T-helper 2 cell (primary cell): ENCODE results near the gene LUZP2.
"Not testable (repeated sequence)": the region's sequence is repeated elsewhere in the genome, so short reads cannot be mapped to it uniquely, and the experiment has no call there.

Experiments
- DNase-seq, 5 experiments: peaks; one replicate each; pipeline versions ENCODE4 v3.0.0 to v3.0.0-alpha.2; 2012 to 2022

The LUZP2 gene

DNA sequence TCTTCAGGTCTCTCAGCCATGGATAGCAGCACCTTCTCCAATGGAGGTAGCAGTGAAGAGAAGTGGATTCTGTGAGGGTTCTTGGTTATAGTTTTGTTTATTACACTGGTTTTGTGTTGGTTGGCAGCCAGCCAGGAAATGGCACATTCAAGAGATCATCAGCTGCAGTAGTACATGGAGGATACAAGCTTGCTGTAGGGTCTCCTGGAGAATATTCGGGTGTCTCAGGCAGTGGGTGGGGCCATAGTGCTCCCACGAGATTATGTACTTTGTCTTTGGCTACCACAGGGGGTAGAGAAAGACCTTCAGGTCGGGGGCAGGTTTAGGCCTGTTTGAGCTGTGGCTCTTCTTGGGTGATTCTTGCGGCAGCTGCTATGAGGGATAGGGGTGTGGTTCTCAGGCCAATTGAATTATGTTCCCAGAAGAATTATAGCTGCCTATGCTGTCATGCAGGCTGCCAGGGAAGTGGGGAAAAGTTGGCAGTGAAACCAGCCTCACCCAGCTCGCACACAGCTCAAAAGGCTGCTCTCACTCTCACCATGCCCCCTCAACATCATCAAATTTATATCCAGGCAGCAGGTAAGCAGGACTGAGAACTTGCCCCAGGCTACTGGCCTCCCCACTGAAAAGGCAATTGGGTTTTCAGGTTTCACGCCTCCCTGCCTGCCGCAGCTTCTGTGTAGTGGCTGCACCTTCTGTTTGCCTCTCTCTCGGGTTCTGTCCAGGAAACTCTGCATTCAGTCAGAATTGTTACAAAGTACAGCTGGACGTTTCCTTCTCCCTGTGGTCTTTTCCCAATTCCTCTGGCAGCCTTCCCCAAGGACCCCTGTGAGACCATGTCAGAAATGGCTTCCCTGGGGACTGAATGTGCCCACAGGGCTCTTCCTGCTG is 435.5 kb downstream of the LUZP2 start:
- no peak for DNase-seq

DNA sequence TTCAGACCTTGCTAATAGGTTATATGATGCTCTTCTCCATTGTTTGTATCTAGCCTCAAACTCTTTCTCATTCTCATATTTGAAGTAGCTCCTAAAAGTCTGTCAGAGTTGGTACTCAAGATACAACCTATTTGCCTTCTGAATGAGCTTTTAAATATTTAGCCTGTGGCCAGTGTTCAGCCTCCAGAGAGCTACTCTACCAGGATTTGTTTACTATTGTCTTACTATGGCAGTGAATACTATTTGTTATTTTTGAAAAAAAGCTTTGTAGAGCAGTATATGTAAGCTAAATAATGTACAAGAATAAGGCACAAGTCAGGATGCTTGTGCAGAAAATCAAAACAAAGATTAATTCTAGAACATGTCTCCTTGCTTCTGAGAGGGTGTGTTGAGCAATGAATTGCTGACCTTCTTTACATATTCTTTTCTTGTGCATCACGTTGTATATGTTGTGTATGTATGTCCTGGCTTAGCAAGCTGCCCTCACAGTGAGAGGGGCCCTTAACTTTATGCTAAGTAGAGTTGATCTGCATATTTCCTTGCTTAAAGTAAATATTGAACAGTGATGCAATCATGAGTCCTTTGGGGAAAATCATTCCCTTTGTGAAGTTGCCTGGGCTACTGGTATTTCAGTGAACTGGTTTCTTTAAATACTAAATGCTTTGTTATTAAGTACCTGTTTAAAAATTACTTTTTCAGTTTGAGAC is 438.0 kb downstream of the LUZP2 start:
- no peak for DNase-seq

DNA sequence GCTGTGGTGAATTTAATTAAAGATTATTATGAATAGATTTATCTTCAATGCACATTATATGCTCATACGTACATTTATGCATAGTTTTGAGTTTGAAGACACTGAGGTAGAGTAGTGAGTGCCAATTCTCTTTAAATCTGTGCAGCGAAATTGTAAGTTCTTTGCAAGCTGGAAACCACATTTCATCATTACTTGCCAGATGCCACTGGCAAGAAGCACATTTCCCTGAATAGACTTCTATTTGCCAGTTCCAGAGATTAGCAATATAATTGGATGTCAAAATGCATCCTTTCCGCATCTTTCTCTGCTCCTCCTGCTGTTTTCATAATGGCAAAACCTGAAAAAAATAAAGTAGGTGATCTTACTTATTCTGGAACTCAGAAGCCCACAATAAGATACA is 448.0 kb downstream of the LUZP2 start:
- DNase-seq = no peak

DNA sequence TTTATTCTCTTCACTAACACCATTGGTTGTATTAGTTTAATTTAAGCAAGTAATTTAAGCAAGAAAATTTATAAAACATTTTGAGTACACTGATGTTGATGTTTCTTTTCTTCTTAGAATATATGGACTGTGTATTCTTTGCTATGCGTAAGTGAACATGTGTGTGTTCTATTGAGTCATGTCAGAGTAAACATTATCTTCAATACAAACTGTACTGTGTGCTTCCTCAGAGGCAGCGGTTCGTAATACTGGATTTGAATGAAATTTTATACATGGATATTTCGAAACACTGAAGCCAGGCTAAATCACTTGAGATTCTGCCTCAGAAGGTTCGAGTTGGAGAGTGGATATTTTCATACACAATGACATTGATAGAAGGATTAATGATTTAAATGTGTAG is 452.6 kb downstream of the LUZP2 start:
- DNase-seq = no peak

GRCh38 chr11:24963852-24964251 is 467.0 kb downstream of the LUZP2 start:
- DNase-seq = no peak

DNA sequence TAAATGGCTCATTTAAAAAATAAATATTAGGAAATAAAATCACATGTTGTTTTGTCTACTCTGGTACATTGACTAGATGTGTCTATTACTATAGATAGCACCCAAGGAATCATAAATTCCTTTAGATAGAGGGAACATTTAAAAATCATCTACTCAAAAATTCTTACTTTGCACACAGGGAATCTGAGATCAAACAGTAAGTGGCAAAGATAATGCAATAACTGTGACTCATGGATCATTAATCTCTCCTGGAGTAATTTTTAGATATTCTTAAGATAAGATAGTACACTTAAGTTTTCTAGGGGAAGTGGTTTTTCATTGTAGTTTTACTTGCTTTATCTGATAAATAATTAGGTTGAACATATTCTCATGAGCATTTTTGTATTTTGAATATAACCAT is 468.9 kb downstream of the LUZP2 start:
- no peak for DNase-seq

DNA sequence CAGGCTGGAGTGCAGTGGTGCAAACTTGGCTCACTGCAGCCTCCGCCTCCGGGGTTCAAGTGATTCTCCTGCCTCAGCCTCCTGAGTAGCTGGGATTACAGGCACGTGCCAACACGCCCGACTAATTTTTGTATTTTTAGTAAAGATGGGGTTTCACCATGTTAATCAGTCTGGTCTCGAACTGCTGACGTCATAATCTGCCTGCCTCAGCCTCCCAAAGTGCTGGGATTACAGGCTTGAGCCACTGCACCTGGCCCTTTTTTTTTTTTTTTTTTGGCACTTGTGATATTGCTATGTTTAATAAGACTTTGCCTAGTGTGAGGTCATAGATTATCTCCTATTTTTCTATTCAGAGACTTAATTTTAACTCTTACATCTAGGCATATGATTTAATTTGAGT is 497.1 kb downstream of the LUZP2 start:
- not testable (repeated sequence) for DNase-seq

DNA sequence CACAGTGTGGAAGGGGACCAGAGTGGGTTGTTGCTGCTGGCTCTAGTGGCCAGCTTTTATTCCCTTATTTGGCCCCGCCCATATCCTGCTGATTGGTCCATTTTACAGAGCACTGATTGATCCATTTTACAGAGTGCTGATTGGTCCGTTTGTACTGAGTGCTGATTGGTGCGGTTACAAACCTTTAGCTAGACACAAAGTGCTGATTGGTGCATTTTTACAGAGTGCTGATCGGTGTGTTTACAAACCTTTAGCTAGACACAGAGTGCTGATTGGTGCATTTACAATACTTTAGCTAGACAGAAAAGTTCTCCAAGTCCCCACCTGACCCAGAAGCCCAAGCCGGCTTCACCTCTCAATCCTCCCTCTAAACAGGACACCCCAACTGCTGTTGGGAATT is 503.1 kb downstream of the LUZP2 start:
- not testable (repeated sequence) for DNase-seq

GRCh38 chr11:25037431-25037830 is 540.6 kb downstream of the LUZP2 start:
- DNase-seq = no peak

- no peak for DNase-seq
These were observed 541.3 kb downstream of the LUZP2 start for GRCh38 chr11:25038131-25038530.

DNA sequence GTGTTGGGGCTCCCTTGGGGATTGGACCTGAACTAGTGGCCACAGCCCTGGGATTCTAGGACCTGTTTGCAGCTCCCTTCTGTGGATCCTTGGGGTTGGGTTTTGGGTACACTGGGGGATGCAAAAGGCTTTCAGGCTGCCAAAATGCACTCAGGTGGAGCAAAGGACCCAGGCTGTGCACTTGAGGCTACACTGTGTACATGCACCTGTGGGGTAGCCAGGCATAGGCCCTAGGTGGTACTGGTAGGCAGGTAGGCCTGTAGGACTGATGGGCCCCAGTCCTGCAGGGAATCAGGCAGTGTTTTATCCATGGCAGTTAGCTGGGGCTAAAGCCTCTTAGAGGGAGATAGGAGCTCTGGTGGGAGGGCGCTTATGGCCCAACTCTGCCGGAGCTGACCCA is 542.3 kb downstream of the LUZP2 start:
- no peak for DNase-seq

- DNase-seq = no peak
These were observed 551.8 kb downstream of the LUZP2 start for GRCh38 chr11:25048632-25049031.

DNA sequence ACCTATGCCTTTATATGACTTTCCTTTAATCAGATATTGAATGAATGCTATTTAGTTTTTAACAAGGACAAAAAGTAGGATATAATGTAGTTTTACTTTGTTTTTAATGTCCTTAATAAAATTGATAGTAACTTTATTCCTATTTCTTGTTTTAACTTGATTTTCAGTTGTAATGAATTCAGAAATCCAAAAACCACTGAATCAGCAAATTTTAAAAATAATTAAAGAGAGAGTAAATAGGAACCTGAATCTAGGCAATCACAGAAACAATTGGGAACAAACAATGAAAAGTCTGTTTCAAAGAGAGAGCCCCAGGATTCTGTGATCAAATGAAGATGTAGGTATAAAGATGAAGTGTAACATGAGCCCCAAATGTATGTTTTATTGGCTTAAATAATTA is 556.0 kb downstream of the LUZP2 start:
- no peak for DNase-seq

GRCh38 chr11:25057861-25058260 is 561.0 kb downstream of the LUZP2 start:
- DNase-seq = no peak

DNA sequence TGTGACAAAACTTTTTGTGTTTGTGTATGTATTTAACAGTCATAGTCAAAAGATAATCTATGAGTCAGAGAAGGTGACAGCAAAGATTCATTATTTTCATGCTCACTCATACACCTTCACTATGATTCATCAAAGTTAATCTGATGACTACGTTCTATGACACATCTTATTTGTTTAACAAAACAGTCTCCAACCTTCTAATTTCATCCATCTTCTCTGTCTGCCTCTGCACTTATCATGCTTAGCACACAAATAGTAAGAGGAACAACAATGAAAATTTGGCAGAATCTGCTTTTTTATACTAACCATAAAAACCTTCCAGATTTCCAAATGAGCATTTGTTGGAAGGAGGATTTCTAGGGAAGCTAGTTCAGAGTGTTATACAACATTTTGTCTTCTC is 568.9 kb downstream of the LUZP2 start:
- no peak for DNase-seq

DNA sequence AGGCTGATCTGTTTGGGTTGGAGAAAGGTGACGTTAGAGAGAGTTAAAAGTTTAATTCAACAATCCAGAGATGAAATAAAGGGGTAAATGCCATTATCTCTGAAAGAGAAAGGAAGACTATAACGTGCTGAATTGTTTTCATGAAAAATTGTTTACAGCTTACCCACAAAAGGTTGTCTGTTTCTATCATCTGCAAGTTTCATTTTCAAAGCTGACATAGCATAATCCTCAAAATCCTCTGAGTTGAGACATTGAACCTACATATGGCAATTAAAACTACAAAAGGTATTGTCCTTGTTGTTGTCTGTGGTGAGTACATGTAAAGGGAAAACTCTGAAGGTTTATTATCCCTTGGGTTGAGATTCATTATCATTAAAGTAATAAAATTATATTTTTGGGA is 569.9 kb downstream of the LUZP2 start:
- DNase-seq = no peak

- no peak for DNase-seq
These were observed 571.6 kb downstream of the LUZP2 start for GRCh38 chr11:25068451-25068850.

DNA sequence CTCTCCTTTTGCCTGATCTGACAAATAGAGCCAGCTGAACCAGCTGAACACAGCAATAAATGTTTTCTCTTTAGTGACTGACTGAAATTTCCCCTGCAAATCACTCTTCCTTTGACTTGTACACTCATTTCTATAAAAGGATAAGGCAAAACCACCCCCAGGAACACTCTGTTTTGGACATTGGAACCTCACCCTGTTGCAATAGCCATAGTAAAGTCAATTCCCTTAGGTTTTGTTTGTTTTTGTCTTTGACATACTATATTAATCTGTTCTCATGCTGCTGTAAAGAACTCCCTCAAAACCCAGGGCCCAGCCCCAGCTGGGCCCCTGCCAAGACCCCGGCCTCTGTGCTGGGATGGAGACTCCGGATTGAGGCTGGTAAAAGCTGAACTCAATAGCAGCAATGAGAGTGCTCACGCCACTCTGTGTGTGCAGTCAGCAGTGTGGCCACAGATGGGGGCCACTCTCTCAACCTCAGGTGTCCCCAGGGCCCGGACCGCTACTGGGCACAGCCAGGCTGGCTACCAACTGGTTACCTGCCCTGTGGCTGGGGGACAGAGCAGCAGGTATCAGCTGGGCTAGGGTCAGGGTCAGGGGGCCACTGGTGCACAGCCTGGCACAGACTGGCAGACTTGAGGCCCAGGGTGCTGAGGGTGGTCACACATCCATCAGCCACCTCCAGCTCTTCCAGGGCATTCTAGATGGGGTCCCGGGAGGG is 597.4 kb downstream of the LUZP2 start:
- DNase-seq = no peak

DNA sequence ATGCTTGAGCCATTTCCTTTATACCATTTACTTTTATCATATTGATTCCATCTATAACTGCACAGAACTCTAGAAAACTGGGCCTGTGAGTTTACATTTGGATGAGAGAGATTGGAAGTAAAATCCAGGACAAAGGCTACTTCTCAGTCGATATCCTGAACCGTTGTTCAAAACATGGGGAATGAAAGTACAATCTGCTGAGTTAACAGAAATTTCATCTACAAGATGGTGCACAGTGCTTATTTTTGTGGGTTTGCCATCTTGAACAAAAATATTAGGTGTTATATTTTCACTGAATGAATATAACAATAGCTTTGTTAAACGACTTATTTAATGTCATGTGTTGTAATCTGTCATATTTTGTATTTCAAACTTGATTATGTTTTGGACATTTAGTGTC is 622.6 kb downstream of the LUZP2 start:
- DNase-seq = no peak
